DND-41 (cell line): ENCODE data around the gene DSG1.
A peak's percentile ranks its signal among the peaks of the same experiment; 100 is the strongest.
"Not testable (repeated sequence)": the region's sequence is repeated elsewhere in the genome, so short reads cannot be mapped to it uniquely, and the experiment has no call there.

Experiments
- ATAC-seq: fragments of 200-7000 bp; cut with Tn5 transposase; 3 replicates; pipeline ENCODE4 v1.9.1; 2021; ENCODE audit warnings: low read depth; ENCODE audit not compliant: insufficient read depth
- DNase-seq: peaks from one replicate; pipeline ENCODE4 v3.0.0-alpha.2; 2020
- H2AFZ ChIP-seq: 2 replicates; pipeline ENCODE4 v1.6.0; 2012; ENCODE audit warnings: low read depth, low read length
- H3K27ac ChIP-seq: 2 replicates; pipeline ENCODE4 v1.5.1; 2012; ENCODE audit warnings: low read length, inconsistent platforms
- H3K27me3 ChIP-seq: fragments of 200-600 bp; sonication (generic); 2 replicates; pipeline ENCODE4 v1.6.0; 2012; ENCODE audit warnings: low read length, mild to moderate bottlenecking, inconsistent platforms; ENCODE audit not compliant: insufficient read depth, poor library complexity
- H3K36me3 ChIP-seq: 2 replicates; pipeline ENCODE4 v1.5.1; 2012; ENCODE audit warnings: low read length, inconsistent platforms; ENCODE audit not compliant: insufficient read depth
- H3K4me1 ChIP-seq: 2 replicates; pipeline ENCODE4 v1.5.1; 2012; ENCODE audit warnings: mild to moderate bottlenecking, low read length; ENCODE audit not compliant: insufficient read depth
- H3K4me2 ChIP-seq: 2 replicates; pipeline ENCODE4 v1.6.0; 2012; ENCODE audit warnings: mild to moderate bottlenecking, moderate library complexity, low read length, inconsistent platforms; ENCODE audit not compliant: insufficient read depth
- H3K4me3 ChIP-seq, 2 experiments: fragments of 200-600 bp in 1 of 2; shearing (Covaris generic) in 1 of 2; 2 replicates each; pipeline ENCODE4 v1.5.1; 2012 to 2016; ENCODE audit warnings: inconsistent platforms in 2 of 2, low read length in 2 of 2, mild to moderate bottlenecking in 2 of 2, low read depth in 1 of 2, moderate library complexity in 1 of 2
- H3K79me2 ChIP-seq: 2 replicates; pipeline ENCODE4 v1.6.0; 2012; ENCODE audit warnings: low read length, inconsistent platforms; ENCODE audit not compliant: insufficient read depth
- H3K9ac ChIP-seq: 2 replicates; pipeline ENCODE4 v1.6.0; 2012; ENCODE audit warnings: low read depth, mild to moderate bottlenecking, inconsistent platforms, low read length, moderate library complexity
- H3K9me3 ChIP-seq: 2 replicates; pipeline ENCODE4 v1.5.1; 2012; ENCODE audit warnings: low read length, moderate library complexity, mild to moderate bottlenecking, inconsistent platforms; ENCODE audit not compliant: insufficient read depth, severe bottlenecking
- H4K20me1 ChIP-seq: 2 replicates; pipeline ENCODE4 v1.6.0; 2012; ENCODE audit warnings: low read length; ENCODE audit not compliant: insufficient read depth
- EZH2 ChIP-seq: IDR thresholded peaks from 3 replicates; pipeline ENCODE4 v1.6.1; 2012; ENCODE audit warnings: borderline replicate concordance, low read depth, mild to moderate bottlenecking, moderate library complexity, low read length, inconsistent platforms; ENCODE audit not compliant: severe bottlenecking
- TF ChIP-seq, protein P1 (sequence below): IDR thresholded peaks from 2 replicates; pipeline ENCODE4 v1.5.1; 2012; ENCODE audit warnings: borderline replicate concordance, low read length, moderate library complexity, mild to moderate bottlenecking; ENCODE audit not compliant: poor library complexity, severe bottlenecking; ENCODE audit errors: extremely low read depth

DSG1 gene

DNA sequence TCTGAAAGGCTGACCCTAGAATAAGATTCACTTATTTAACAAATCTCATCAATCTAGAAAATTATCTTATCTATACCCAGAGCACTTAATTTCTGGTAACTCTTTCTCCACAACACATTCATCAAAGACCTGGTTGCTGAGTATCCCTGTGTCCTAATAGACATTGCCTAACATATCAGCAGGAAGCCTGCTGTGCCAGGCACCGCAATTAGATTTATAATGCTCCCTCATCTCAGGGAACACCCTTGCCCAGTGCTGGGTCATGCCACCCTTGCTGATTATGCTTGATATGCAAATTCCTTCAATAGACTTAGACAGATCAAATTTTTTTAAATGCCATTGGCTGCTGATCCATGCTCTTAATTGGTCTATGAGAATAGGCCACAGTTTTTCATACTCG is 3.8 kb downstream of the DSG1 start:
- DNase-seq: no peak
- no peaks in the 10 kb centered on the region for H4K20me1 ChIP-seq
- no peaks in the 10 kb centered on the region for H3K36me3 ChIP-seq
- no peak for ATAC-seq
- H3K9ac ChIP-seq: no peak overlapping the region
- TF ChIP-seq EZH2: no peak
- TF ChIP-seq, protein P1, sequence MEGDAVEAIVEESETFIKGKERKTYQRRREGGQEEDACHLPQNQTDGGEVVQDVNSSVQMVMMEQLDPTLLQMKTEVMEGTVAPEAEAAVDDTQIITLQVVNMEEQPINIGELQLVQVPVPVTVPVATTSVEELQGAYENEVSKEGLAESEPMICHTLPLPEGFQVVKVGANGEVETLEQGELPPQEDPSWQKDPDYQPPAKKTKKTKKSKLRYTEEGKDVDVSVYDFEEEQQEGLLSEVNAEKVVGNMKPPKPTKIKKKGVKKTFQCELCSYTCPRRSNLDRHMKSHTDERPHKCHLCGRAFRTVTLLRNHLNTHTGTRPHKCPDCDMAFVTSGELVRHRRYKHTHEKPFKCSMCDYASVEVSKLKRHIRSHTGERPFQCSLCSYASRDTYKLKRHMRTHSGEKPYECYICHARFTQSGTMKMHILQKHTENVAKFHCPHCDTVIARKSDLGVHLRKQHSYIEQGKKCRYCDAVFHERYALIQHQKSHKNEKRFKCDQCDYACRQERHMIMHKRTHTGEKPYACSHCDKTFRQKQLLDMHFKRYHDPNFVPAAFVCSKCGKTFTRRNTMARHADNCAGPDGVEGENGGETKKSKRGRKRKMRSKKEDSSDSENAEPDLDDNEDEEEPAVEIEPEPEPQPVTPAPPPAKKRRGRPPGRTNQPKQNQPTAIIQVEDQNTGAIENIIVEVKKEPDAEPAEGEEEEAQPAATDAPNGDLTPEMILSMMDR: no peak
- no peaks in the 10 kb centered on the region for H3K4me1 ChIP-seq
- H2AFZ ChIP-seq: no peak overlapping the region
- no peak overlapping the region for H3K27ac ChIP-seq
- H3K4me3 ChIP-seq: no peak overlapping the region
- H3K4me2 ChIP-seq: no peak overlapping the region
- no peaks in the 10 kb centered on the region for H3K9me3 ChIP-seq
- no peaks in the 10 kb centered on the region for H3K27me3 ChIP-seq
- H3K79me2 ChIP-seq: no peaks in the 10 kb centered on the region

DNA sequence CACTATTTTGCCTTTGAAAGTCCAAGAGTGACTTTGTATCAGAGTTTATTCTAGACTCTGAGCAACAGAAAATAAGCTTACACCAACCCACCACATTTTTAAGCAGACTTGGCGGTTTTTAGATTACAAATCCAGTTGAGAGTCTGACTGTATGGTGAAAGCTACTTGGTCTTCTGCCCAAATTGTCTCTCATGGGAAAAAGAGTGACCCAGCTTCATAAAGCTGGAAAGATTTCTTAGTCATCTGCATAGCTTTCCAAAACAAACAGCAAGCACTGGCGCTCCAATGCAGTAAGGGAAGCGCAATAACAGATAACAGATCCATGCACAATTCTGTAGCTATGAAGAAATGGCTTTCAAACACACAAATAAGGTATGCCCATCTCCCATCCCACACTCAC is 7.1 kb downstream of the DSG1 start:
- Histone ChIP-seq H3K27me3 (no peaks in the 10 kb centered on the region), H3K79me2 (no peaks in the 10 kb centered on the region), H3K27ac (no peak overlapping the region), H4K20me1 (no peaks in the 10 kb centered on the region), H2AFZ (no peak overlapping the region), H3K9ac (no peak overlapping the region), H3K36me3 (no peaks in the 10 kb centered on the region), H3K4me2 (no peak overlapping the region), H3K4me3 (no peak overlapping the region), H3K9me3 (no peaks in the 10 kb centered on the region), H3K4me1 (no peaks in the 10 kb centered on the region)
- DNase-seq: no peak
- no peak for ATAC-seq
- no peak for TF ChIP-seq EZH2
- TF ChIP-seq, protein P1: no peak

DNA sequence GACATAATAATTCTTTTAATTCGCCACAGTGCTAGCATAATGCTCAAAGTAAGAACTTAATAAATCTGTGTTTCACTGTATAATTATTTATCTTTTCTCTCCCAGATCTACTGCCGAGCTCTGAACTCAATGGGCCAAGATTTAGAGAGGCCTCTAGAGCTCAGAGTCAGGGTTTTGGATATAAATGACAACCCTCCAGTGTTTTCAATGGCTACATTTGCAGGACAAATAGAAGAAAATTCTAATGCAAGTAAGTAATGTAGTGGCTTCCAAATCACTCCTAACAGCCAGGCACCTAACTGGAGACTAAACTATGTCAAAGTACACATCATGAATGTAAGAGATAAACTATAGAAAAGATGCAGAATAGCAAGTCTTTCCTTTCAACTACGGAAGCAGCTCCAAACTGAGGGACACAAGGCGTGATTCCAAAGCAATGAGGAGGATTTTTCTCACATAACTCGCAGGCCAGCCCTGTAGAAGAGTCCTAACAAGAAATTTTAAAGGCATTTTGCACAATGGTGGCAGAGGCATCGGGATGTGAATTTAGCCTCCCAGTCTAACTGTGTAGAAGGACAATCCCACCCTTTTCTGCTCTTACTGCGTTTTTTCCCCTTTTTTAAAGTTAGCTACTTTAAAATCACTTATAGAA is 12.0 kb downstream of the DSG1 start:
- H3K9ac ChIP-seq: no peak overlapping the region
- H4K20me1 ChIP-seq: no peaks in the 10 kb centered on the region
- H3K4me3 ChIP-seq: no peak overlapping the region
- no peaks in the 10 kb centered on the region for H3K9me3 ChIP-seq
- H3K79me2 ChIP-seq: no peaks in the 10 kb centered on the region
- H3K27ac ChIP-seq: no peak overlapping the region
- no peak overlapping the region for H3K4me2 ChIP-seq
- no peaks in the 10 kb centered on the region for H3K27me3 ChIP-seq
- H2AFZ ChIP-seq: no peak overlapping the region
- DNase-seq (no peak), ATAC-seq (no peak)
- TF ChIP-seq, protein P1: no peak
- TF ChIP-seq EZH2: no peak
- no peaks in the 10 kb centered on the region for H3K4me1 ChIP-seq
- H3K36me3 ChIP-seq: no peaks in the 10 kb centered on the region

DNA sequence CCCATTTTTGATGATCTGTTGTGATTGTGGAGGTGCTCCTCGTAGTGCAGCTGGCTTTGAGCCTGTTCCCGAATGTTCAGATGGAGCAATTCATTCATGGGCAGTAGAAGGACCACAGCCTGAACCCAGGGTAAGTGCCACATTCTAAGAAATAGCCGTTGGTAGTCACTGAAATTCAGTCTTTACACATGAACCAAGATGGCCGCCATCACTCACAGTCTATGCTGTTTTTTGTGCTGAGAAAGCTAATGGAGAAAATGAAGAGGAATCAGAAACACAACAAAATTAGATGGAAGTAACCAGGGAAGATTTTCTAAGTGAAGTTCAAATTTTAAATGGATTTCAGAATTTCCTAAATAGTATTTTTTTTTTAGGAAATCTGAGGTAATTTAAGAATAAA is 25.5 kb downstream of the DSG1 start:
- DNase-seq: no peak

DNA sequence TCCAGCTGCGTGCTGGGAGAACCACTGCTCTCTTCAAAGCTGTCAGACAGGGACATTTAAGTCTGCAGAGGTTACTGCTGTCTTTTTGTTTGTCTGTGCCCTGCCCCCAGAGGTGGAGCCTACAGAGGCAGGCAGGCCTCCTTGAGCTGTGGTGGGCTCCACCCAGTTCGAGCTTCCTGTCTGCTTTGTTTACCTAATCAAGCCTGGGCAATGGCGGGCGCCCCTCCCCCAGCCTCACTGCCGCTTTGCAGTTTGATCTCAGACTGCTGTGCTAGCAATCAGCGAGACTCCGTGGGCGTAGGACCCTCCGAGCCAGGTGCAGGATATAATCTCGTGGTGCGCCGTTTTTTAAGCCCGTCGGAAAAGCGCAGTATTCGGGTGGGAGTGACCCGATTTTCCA is 35.4 kb downstream of the DSG1 start:
- not testable (repeated sequence) for H3K79me2 ChIP-seq, H3K27me3 ChIP-seq, H3K36me3 ChIP-seq, H2AFZ ChIP-seq, H3K27ac ChIP-seq, H3K9ac ChIP-seq, H3K9me3 ChIP-seq, ATAC-seq, H3K4me1 ChIP-seq, H4K20me1 ChIP-seq, H3K4me3 ChIP-seq, H3K4me2 ChIP-seq
- DNase-seq: peak; percentile 50

More for the DNA sequence above, 25.5 kb downstream of the DSG1 start:
- H2AFZ ChIP-seq: no peak overlapping the region
- H3K9ac ChIP-seq: no peak overlapping the region
- no peaks in the 10 kb centered on the region for H3K36me3 ChIP-seq
- no peak for TF ChIP-seq EZH2
- TF ChIP-seq, protein P1: no peak
- H3K27me3 ChIP-seq: no peaks in the 10 kb centered on the region
- H3K4me1 ChIP-seq: no peaks in the 10 kb centered on the region
- no peak overlapping the region for H3K4me3 ChIP-seq
- ATAC-seq: no peak
- no peaks in the 10 kb centered on the region for H3K79me2 ChIP-seq
- no peaks in the 10 kb centered on the region for H4K20me1 ChIP-seq
- no peak overlapping the region for H3K4me2 ChIP-seq
- no peaks in the 10 kb centered on the region for H3K9me3 ChIP-seq
- H3K27ac ChIP-seq: no peak overlapping the region
